OCI-LY1 (cell line): Measurements from ENCODE around the gene CD300C.
"Not testable (repeated sequence)": the region's sequence is repeated elsewhere in the genome, so short reads cannot be mapped to it uniquely, and the experiment has no call there.

ENCODE experiments used
- H2AFZ ChIP-seq: fragments of 200-600 bp; sonication (generic), shearing (Covaris generic); 2 replicates; pipeline ENCODE4 v1.6.0; 2014; ENCODE audit warnings: antibody characterized with exemption, mild to moderate bottlenecking, low read length
- H3F3A ChIP-seq: fragments of 200-600 bp; sonication (generic), shearing (Covaris generic); 2 replicates; pipeline ENCODE4 v1.6.0; 2014; ENCODE audit warnings: mild to moderate bottlenecking, antibody characterized with exemption, low read length, moderate library complexity; ENCODE audit not compliant: insufficient read depth
- H3K27ac ChIP-seq: fragments of 200-600 bp; sonication (generic); 2 replicates; pipeline ENCODE4 v1.5.1; 2014; ENCODE audit warnings: low read length, mixed run types, mild to moderate bottlenecking, low read depth; ENCODE audit not compliant: poor library complexity, severe bottlenecking
- H3K27me3 ChIP-seq: fragments of 200-600 bp; sonication (generic); 2 replicates; pipeline ENCODE4 v1.6.0; 2014; ENCODE audit warnings: antibody characterized with exemption, mild to moderate bottlenecking, low read length, moderate library complexity; ENCODE audit not compliant: insufficient read depth
- H3K36me3 ChIP-seq: fragments of 200-600 bp; sonication (generic); 2 replicates; pipeline ENCODE4 v1.6.1; 2014; ENCODE audit warnings: mild to moderate bottlenecking, antibody characterized with exemption, low read length, moderate library complexity, mixed read lengths; ENCODE audit not compliant: insufficient read depth
- H3K4me1 ChIP-seq: fragments of 200-600 bp; sonication (generic); 2 replicates; pipeline ENCODE4 v1.5.1; 2014; ENCODE audit warnings: mild to moderate bottlenecking, low read length, moderate library complexity; ENCODE audit not compliant: insufficient read depth, severe bottlenecking
- H3K4me2 ChIP-seq: fragments of 200-600 bp; sonication (generic), shearing (Covaris generic); 2 replicates; pipeline ENCODE4 v1.6.1; 2014; ENCODE audit warnings: low read length
- H3K4me3 ChIP-seq: fragments of 200-600 bp; sonication (generic); 2 replicates; pipeline ENCODE4 v1.5.1; 2014; ENCODE audit warnings: low read length, low read depth, mild to moderate bottlenecking, mixed read lengths; ENCODE audit not compliant: poor library complexity, severe bottlenecking
- H3K79me2 ChIP-seq: fragments of 200-600 bp; shearing (Covaris generic); 2 replicates; pipeline ENCODE4 v1.6.1; 2016; ENCODE audit warnings: mixed run types, low read length, mixed read lengths; ENCODE audit not compliant: insufficient read depth
- H3K9ac ChIP-seq: fragments of 200-600 bp; sonication (generic), shearing (Covaris generic); 2 replicates; pipeline ENCODE4 v1.6.1; 2014; ENCODE audit warnings: mild to moderate bottlenecking, low read length, mixed read lengths
- H3K9me2 ChIP-seq: fragments of 200-600 bp; sonication (generic), shearing (Covaris generic); 2 replicates; pipeline ENCODE4 v1.6.1; 2014; ENCODE audit warnings: low read depth, mild to moderate bottlenecking, low read length, mixed read lengths
- H3K9me3 ChIP-seq: fragments of 200-600 bp; shearing (Covaris generic); 2 replicates; pipeline ENCODE4 v1.6.1; 2014; ENCODE audit warnings: low read length, mixed read lengths
- H4K20me1 ChIP-seq: fragments of 200-600 bp; sonication (generic), shearing (Covaris generic); 2 replicates; pipeline ENCODE4 v1.6.0; 2016; ENCODE audit warnings: mild to moderate bottlenecking, low read length; ENCODE audit not compliant: insufficient read depth
- EZH2 ChIP-seq: fragments of 200-600 bp; sonication (generic), shearing (Covaris generic); IDR thresholded peaks from 2 replicates; pipeline ENCODE4 v1.8.0; 2017; ENCODE audit warnings: borderline replicate concordance, mixed run types, mild to moderate bottlenecking, antibody characterized with exemption, low read length, moderate library complexity, mixed read lengths
- TF ChIP-seq, protein P1 (sequence below): fragments of 200-600 bp; sonication (generic), shearing (Covaris generic); IDR thresholded peaks from 2 replicates; pipeline ENCODE4 v1.5.1; 2017; ENCODE audit warnings: mild to moderate bottlenecking, antibody characterized with exemption, low read length, moderate library complexity, mixed read lengths

The CD300C gene

DNA sequence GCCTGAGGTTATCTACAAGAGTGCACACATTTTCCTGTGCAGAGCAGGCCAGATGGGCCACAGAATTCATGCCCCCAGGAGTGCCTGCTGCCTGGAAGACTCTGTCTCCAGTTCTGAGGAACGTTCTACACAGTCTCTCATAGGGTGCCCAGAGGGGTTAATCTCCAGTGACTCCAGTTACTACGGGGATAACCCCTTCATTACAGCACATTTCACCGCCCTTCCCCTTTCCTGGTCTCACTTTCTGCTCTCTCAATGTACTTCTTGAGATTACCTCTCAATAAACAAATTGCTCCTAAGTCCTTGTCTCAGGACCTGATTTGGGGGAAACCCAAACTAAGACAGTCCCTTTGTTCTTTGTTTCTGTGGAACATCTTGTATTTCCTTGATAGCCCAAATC lies 15.7 kb upstream of the CD300C start:
- Histone ChIP-seq H3K4me2 (no peak overlapping the region), H2AFZ (no peak overlapping the region), H3K4me1 (no peaks in the 10 kb centered on the region), H3K27me3 (0 out of 2 replicates have a peak, but pooled peaks cover 4% of the 10 kb centered on the region), H3K79me2 (no peaks in the 10 kb centered on the region), H3K4me3 (no peak overlapping the region), H4K20me1 (no peaks in the 10 kb centered on the region), H3K36me3 (no peaks in the 10 kb centered on the region), H3K27ac (no peak overlapping the region), H3K9me3 (no peaks in the 10 kb centered on the region), H3K9me2 (no peaks in the 10 kb centered on the region), H3F3A (no peaks in the 10 kb centered on the region), H3K9ac (no peak overlapping the region)
- TF ChIP-seq EZH2, result no peak
- TF ChIP-seq, protein P1, sequence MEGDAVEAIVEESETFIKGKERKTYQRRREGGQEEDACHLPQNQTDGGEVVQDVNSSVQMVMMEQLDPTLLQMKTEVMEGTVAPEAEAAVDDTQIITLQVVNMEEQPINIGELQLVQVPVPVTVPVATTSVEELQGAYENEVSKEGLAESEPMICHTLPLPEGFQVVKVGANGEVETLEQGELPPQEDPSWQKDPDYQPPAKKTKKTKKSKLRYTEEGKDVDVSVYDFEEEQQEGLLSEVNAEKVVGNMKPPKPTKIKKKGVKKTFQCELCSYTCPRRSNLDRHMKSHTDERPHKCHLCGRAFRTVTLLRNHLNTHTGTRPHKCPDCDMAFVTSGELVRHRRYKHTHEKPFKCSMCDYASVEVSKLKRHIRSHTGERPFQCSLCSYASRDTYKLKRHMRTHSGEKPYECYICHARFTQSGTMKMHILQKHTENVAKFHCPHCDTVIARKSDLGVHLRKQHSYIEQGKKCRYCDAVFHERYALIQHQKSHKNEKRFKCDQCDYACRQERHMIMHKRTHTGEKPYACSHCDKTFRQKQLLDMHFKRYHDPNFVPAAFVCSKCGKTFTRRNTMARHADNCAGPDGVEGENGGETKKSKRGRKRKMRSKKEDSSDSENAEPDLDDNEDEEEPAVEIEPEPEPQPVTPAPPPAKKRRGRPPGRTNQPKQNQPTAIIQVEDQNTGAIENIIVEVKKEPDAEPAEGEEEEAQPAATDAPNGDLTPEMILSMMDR, result no peak

DNA sequence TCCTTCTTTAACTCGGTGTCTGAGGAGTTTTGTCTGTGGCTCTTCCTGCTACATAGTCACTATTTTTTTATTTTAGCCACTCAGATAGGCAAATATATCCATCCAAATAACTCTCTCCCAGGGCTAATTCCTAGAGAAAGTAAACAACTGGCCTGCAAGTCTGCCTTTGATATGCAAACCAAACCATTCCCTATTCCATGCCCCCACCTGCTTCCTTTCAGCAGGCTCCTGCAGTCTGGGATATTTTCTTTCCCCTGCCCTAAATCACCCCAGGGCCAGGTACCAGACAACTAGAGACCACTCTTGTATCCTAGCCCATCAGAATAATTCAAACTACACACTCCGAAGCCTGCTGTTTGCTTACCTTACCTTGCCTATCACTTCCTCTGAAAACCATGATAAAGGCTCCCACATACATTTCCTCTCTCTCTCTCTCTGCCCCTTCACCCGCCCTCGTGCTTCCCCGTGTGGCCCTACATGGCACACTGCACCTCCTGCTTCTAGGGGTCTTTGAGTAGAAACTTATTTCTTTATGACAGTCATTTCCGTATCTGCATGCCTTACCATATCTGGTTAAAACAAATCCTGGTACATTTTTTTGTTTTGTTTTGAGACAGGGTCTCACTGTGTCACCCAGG lies 13.1 kb upstream of the CD300C start:
- H3K4me2 ChIP-seq, result no peak overlapping the region
- no peak overlapping the region for H3K9ac ChIP-seq
- no peaks in the 10 kb centered on the region for H3F3A ChIP-seq
- H3K9me3 ChIP-seq, result no peaks in the 10 kb centered on the region
- H3K36me3 ChIP-seq, result no peaks in the 10 kb centered on the region
- no peak overlapping the region for H3K4me3 ChIP-seq
- TF ChIP-seq EZH2, result no peak
- TF ChIP-seq, protein P1, result no peak
- no peaks in the 10 kb centered on the region for H3K4me1 ChIP-seq
- no peak overlapping the region for H2AFZ ChIP-seq
- H4K20me1 ChIP-seq, result no peaks in the 10 kb centered on the region
- 0 out of 2 replicates have a peak, but pooled peaks cover 4% of the 10 kb centered on the region for H3K27me3 ChIP-seq
- no peak overlapping the region for H3K27ac ChIP-seq
- H3K79me2 ChIP-seq, result no peaks in the 10 kb centered on the region
- H3K9me2 ChIP-seq, result no peaks in the 10 kb centered on the region

DNA sequence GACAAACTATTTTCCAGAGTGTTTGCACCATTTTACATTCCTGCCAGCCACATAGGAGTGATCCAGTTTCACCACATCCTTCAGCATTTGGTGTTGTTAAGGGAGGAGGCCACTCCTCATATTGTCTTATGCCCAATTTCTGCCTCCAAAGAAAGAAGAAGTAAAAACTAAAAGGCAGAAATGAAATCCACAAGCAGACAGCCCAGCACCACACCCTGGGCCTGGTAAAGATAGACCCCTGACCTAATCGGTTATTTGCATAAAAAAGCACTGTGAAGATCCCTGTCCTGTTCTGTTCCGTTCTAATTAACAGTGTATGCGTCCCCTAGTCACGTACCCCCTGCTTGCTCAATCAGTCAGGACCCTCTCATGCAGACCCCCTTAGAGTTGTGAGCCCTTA lies 12.5 kb upstream of the CD300C start:
- not testable (repeated sequence) for H3K4me3 ChIP-seq, H4K20me1 ChIP-seq, H3K4me2 ChIP-seq, H3K27me3 ChIP-seq, H3K9me2 ChIP-seq, H3K4me1 ChIP-seq, H3K36me3 ChIP-seq, H3K27ac ChIP-seq, H3K79me2 ChIP-seq, H3K9ac ChIP-seq, H2AFZ ChIP-seq, H3F3A ChIP-seq, H3K9me3 ChIP-seq

DNA sequence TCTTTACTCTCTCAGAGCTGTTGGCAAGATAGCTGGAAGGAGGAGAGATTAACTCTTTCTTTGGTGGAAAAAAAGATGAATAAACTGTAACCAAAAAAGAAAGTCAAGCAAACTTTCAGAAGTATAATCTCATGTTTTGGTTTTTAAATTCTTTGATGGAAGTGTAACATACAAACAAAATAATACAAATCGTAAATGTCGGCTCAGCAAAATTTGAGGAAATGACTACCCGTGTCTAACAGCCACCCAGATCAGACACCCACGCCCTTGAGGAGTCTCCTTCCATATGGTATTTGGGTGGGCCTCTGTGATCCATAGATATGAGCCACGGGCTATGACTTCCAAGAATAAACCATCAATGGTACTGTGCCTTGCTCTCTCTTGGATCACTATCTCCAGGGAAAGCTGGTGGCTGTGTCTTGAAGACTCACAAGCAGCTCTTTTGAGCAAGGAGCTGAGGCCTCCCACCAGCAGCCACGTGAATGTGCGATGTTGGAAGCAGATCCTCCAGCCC lies 9.6 kb upstream of the CD300C start:
- H3K9ac ChIP-seq, result no peak overlapping the region
- H3F3A ChIP-seq, result no peaks in the 10 kb centered on the region
- no peak overlapping the region for H2AFZ ChIP-seq
- no peak overlapping the region for H3K4me2 ChIP-seq
- TF ChIP-seq EZH2, result no peak
- TF ChIP-seq, protein P1, result no peak
- H4K20me1 ChIP-seq, result no peaks in the 10 kb centered on the region
- 0 out of 2 replicates have a peak, but pooled peaks cover 11% of the 10 kb centered on the region for H3K27me3 ChIP-seq
- no peaks in the 10 kb centered on the region for H3K9me3 ChIP-seq
- no peaks in the 10 kb centered on the region for H3K9me2 ChIP-seq
- no peak overlapping the region for H3K27ac ChIP-seq
- no peaks in the 10 kb centered on the region for H3K36me3 ChIP-seq
- H3K4me3 ChIP-seq, result no peak overlapping the region
- H3K4me1 ChIP-seq, result no peaks in the 10 kb centered on the region
- no peaks in the 10 kb centered on the region for H3K79me2 ChIP-seq
